OCI-LY1 (cell line): ENCODE measurements around the gene PNPLA5.

Experiments
- H2AFZ ChIP-seq: fragments of 200-600 bp; sonication (generic), shearing (Covaris generic); 2 replicates; pipeline ENCODE4 v1.6.0; 2014; ENCODE audit warnings: antibody characterized with exemption, mild to moderate bottlenecking, low read length
- H3F3A ChIP-seq: fragments of 200-600 bp; sonication (generic), shearing (Covaris generic); 2 replicates; pipeline ENCODE4 v1.6.0; 2014; ENCODE audit warnings: mild to moderate bottlenecking, antibody characterized with exemption, low read length, moderate library complexity; ENCODE audit not compliant: insufficient read depth
- H3K27ac ChIP-seq: fragments of 200-600 bp; sonication (generic); 2 replicates; pipeline ENCODE4 v1.5.1; 2014; ENCODE audit warnings: low read length, mixed run types, mild to moderate bottlenecking, low read depth; ENCODE audit not compliant: poor library complexity, severe bottlenecking
- H3K27me3 ChIP-seq: fragments of 200-600 bp; sonication (generic); 2 replicates; pipeline ENCODE4 v1.6.0; 2014; ENCODE audit warnings: antibody characterized with exemption, mild to moderate bottlenecking, low read length, moderate library complexity; ENCODE audit not compliant: insufficient read depth
- H3K36me3 ChIP-seq: fragments of 200-600 bp; sonication (generic); 2 replicates; pipeline ENCODE4 v1.6.1; 2014; ENCODE audit warnings: mild to moderate bottlenecking, antibody characterized with exemption, low read length, moderate library complexity, mixed read lengths; ENCODE audit not compliant: insufficient read depth
- H3K4me1 ChIP-seq: fragments of 200-600 bp; sonication (generic); 2 replicates; pipeline ENCODE4 v1.5.1; 2014; ENCODE audit warnings: mild to moderate bottlenecking, low read length, moderate library complexity; ENCODE audit not compliant: insufficient read depth, severe bottlenecking
- H3K4me2 ChIP-seq: fragments of 200-600 bp; sonication (generic), shearing (Covaris generic); 2 replicates; pipeline ENCODE4 v1.6.1; 2014; ENCODE audit warnings: low read length
- H3K4me3 ChIP-seq: fragments of 200-600 bp; sonication (generic); 2 replicates; pipeline ENCODE4 v1.5.1; 2014; ENCODE audit warnings: low read length, low read depth, mild to moderate bottlenecking, mixed read lengths; ENCODE audit not compliant: poor library complexity, severe bottlenecking
- H3K79me2 ChIP-seq: fragments of 200-600 bp; shearing (Covaris generic); 2 replicates; pipeline ENCODE4 v1.6.1; 2016; ENCODE audit warnings: mixed run types, low read length, mixed read lengths; ENCODE audit not compliant: insufficient read depth
- H3K9ac ChIP-seq: fragments of 200-600 bp; sonication (generic), shearing (Covaris generic); 2 replicates; pipeline ENCODE4 v1.6.1; 2014; ENCODE audit warnings: mild to moderate bottlenecking, low read length, mixed read lengths
- H3K9me2 ChIP-seq: fragments of 200-600 bp; sonication (generic), shearing (Covaris generic); 2 replicates; pipeline ENCODE4 v1.6.1; 2014; ENCODE audit warnings: low read depth, mild to moderate bottlenecking, low read length, mixed read lengths
- H3K9me3 ChIP-seq: fragments of 200-600 bp; shearing (Covaris generic); 2 replicates; pipeline ENCODE4 v1.6.1; 2014; ENCODE audit warnings: low read length, mixed read lengths
- H4K20me1 ChIP-seq: fragments of 200-600 bp; sonication (generic), shearing (Covaris generic); 2 replicates; pipeline ENCODE4 v1.6.0; 2016; ENCODE audit warnings: mild to moderate bottlenecking, low read length; ENCODE audit not compliant: insufficient read depth
- CTCF ChIP-seq: fragments of 200-600 bp; sonication (generic), shearing (Covaris generic); IDR thresholded peaks from 2 replicates; pipeline ENCODE4 v1.5.1; 2017; ENCODE audit warnings: mild to moderate bottlenecking, antibody characterized with exemption, low read length, moderate library complexity, mixed read lengths
- EZH2 ChIP-seq: fragments of 200-600 bp; sonication (generic), shearing (Covaris generic); IDR thresholded peaks from 2 replicates; pipeline ENCODE4 v1.8.0; 2017; ENCODE audit warnings: borderline replicate concordance, mixed run types, mild to moderate bottlenecking, antibody characterized with exemption, low read length, moderate library complexity, mixed read lengths

Gene PNPLA5

DNA sequence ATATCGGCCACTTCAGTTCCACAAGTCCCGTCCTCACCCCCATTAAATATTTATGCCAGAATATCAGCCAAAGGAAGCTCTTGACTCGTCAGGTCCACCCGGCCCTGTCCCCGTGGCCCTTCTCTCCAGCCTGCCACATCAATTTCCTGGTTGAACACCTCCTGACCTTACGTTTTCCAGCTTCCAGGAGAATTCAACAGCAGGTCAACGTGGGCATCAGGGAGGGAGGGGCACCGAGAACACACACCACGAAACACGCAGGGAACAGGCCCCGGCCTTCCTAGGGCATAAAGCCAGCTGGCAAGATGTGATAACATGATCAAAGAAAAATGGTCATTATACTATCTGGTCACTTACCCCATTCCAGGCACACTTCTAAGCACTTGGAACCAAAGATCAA, 44.8 kb downstream of the PNPLA5 start:
- no peak overlapping the region for H3K4me3 ChIP-seq
- no peaks in the 10 kb centered on the region for H3K36me3 ChIP-seq
- H3K79me2 ChIP-seq = no peaks in the 10 kb centered on the region
- H2AFZ ChIP-seq = no peak overlapping the region
- H3K9ac ChIP-seq = no peak overlapping the region
- H4K20me1 ChIP-seq = no peaks in the 10 kb centered on the region
- no peaks in the 10 kb centered on the region for H3K4me1 ChIP-seq
- no peak overlapping the region for H3K27ac ChIP-seq
- no peak overlapping the region for H3K4me2 ChIP-seq
- H3K9me3 ChIP-seq = no peaks in the 10 kb centered on the region
- TF ChIP-seq CTCF (no peak), EZH2 (no peak)
- peaks cover 8% of the 10 kb centered on the region; the same call in 1 of the 2 replicates for H3K27me3 ChIP-seq
- no peaks in the 10 kb centered on the region for H3K9me2 ChIP-seq
- H3F3A ChIP-seq = no peaks in the 10 kb centered on the region

DNA sequence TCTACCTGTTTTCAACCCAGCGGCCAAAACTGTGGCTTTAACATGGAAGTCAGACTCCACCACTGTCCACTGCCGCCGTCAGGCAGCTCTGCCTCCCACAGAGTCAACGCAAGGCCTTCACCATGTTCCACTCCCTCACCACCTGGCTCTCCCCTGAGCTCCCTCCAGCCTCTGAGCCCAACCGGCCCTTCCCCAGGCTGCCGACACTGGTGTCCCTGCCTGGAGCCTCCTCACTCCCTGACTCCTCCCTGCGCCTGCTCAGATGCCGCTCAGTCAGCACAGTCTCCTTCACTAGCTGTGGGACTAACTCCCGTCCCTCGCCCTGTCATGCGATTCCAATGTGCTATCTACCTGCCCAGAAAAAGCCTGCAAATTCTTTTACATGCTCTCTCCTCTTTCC, 45.8 kb downstream of the PNPLA5 start:
- TF ChIP-seq CTCF (no peak), EZH2 (no peak)
- Histone ChIP-seq H3K4me3 (no peak overlapping the region), H3K27me3 (peaks cover 8% of the 10 kb centered on the region; the same call in 1 of the 2 replicates), H4K20me1 (no peaks in the 10 kb centered on the region), H3F3A (no peaks in the 10 kb centered on the region), H3K9ac (no peak overlapping the region), H3K9me2 (no peaks in the 10 kb centered on the region), H2AFZ (no peak overlapping the region), H3K9me3 (no peaks in the 10 kb centered on the region), H3K27ac (no peak overlapping the region), H3K79me2 (no peaks in the 10 kb centered on the region), H3K36me3 (no peaks in the 10 kb centered on the region), H3K4me2 (no peak overlapping the region), H3K4me1 (no peaks in the 10 kb centered on the region)

GRCh38 chr22:43844560-43845545, 47.0 kb downstream of the PNPLA5 start:
- Histone ChIP-seq H3K9ac (no peak overlapping the region), H3K4me2 (no peak overlapping the region), H3K4me1 (no peaks in the 10 kb centered on the region)

More at GRCh38 chr22:43844560-43845545, 47.0 kb downstream of the PNPLA5 start:
- Histone ChIP-seq H3K36me3 (no peaks in the 10 kb centered on the region), H3K27ac (no peak overlapping the region), H3K27me3 (peaks cover 8% of the 10 kb centered on the region; the same call in 1 of the 2 replicates), H3K79me2 (no peaks in the 10 kb centered on the region), H3K9me3 (no peaks in the 10 kb centered on the region), H3F3A (no peaks in the 10 kb centered on the region), H3K9me2 (no peaks in the 10 kb centered on the region), H3K4me3 (no peak overlapping the region), H2AFZ (no peak overlapping the region), H4K20me1 (no peaks in the 10 kb centered on the region)
- TF ChIP-seq EZH2 (no peak), CTCF (no peak)
